K562 (cell line): ENCODE measurements around the gene SGMS1. TPM values are rescaled to one million over a fixed set of nuclear protein-coding genes. Genes with fewer than 3 reads are reported as not detected.

ENCODE experiments used
- MYBL2 ChIP-seq, 2 experiments: fragments of 450-650 bp in 1 of 2; sonication (generic) in 1 of 2; formaldehyde crosslinking in 1 of 2; IDR thresholded peaks; 2 replicates each; pipeline versions ENCODE4 v1.6.1 to v1.8.1; 2017 to 2022; ENCODE audit warnings: borderline replicate concordance in 1 of 2, inconsistent platforms in 1 of 2, low read depth in 1 of 2, mild to moderate bottlenecking in 1 of 2, missing genetic modification reagents in 1 of 2, moderate library complexity in 1 of 2
- NR2F6 ChIP-seq: fragments of 450-650 bp; formaldehyde crosslinking; IDR thresholded peaks from 2 replicates; pipeline ENCODE4 v1.4.0; 2020; ENCODE audit warnings: mild to moderate bottlenecking
- PTRF ChIP-seq: fragments of 450-650 bp; IDR thresholded peaks from 2 replicates; pipeline ENCODE4 v1.6.1; 2016; ENCODE audit warnings: mild to moderate bottlenecking, missing genetic modification characterization, missing compliant biosample characterization
- polyA plus RNA-seq, 8 experiments: library from polyadenylated mRNA; depleted of rRNA in 4 of 8; stranded (reverse) in 5 of 8; unstranded in 3 of 8; fragments of >200 nt; fragmentation: Nextera tagmentation in 2 of 8; fragmentation: Illumina TruSeq in 1 of 8; extraction: Ambion mirVana in 2 of 8; extraction: Trizol in 1 of 8; gene quantifications; 2 replicates each; pipeline versions ENCODE4 v1.2.1 to v1.2.3, GENCODE V29; 2011 to 2014; ENCODE audit warnings: inconsistent platforms in 1 of 8, missing spikeins in 1 of 8
- total RNA-seq, 7 experiments: library from RNA; depleted of rRNA in 6 of 7; stranded (reverse); fragments of >200 nt in 6 of 7; fragmentation: Illumina TruSeq in 2 of 7; extraction: Trizol in 2 of 7; gene quantifications; 2 replicates each; pipeline versions ENCODE4 v1.2.1 to v1.2.3, GENCODE V29; 2011 to 2021; ENCODE audit warnings: low replicate concordance in 1 of 7
- TF ChIP-seq, protein P1 (sequence below): fragments of 150-350 bp; IDR thresholded peaks from 2 replicates; pipeline ENCODE4 v1.6.1; 2014; ENCODE audit warnings: low read depth, mild to moderate bottlenecking, low read length, borderline replicate concordance
- TF ChIP-seq, protein P2 (sequence below), 2 experiments: fragments of 450-650 bp in 1 of 2; sonication (generic) in 1 of 2; formaldehyde crosslinking; conservative IDR thresholded peaks; 2 replicates each; pipeline versions ENCODE4 v1.4.0 to v1.8.1; 2020 to 2022; ENCODE audit warnings: mild to moderate bottlenecking in 1 of 2, missing genetic modification reagents in 1 of 2
- TF ChIP-seq, protein P3 (sequence below): fragments of 250-450 bp; sonication (Bioruptor Pico); IDR thresholded peaks from 2 replicates; pipeline ENCODE4 v1.4.0; 2020
- TF ChIP-seq, protein P4 (sequence below): IDR thresholded peaks from 2 replicates; pipeline ENCODE4 v1.6.1; 2012; ENCODE audit warnings: low read depth, low read length, improper control_type of control experiment, borderline replicate concordance
- TF ChIP-seq, protein P5 (sequence below): fragments of 250-450 bp; sonication (Bioruptor Pico); IDR thresholded peaks from 2 replicates; pipeline ENCODE4 v1.5.0; 2021
- TF ChIP-seq, protein P6 (sequence below), 2 experiments: IDR thresholded peaks; 2 replicates each; pipeline ENCODE4 v1.6.1; 2011; ENCODE audit warnings: borderline replicate concordance in 1 of 2, control low read depth in 1 of 2, low read depth in 1 of 2, low read length in 1 of 2, mild to moderate bottlenecking in 1 of 2, mixed read lengths in 1 of 2, moderate library complexity in 1 of 2; ENCODE audit not compliant: insufficient read depth in 1 of 2, insufficient read length in 1 of 2, poor library complexity in 1 of 2, severe bottlenecking in 1 of 2; ENCODE audit errors: extremely low read depth in 1 of 2

SGMS1 gene
- total and polyA plus RNA-seq, 9 of the 15 experiments (the other 6 are each of a cell fraction or from before 2014, with no cell fraction given) = 22.6 to 232 (median 82.2) TPM

DNA sequence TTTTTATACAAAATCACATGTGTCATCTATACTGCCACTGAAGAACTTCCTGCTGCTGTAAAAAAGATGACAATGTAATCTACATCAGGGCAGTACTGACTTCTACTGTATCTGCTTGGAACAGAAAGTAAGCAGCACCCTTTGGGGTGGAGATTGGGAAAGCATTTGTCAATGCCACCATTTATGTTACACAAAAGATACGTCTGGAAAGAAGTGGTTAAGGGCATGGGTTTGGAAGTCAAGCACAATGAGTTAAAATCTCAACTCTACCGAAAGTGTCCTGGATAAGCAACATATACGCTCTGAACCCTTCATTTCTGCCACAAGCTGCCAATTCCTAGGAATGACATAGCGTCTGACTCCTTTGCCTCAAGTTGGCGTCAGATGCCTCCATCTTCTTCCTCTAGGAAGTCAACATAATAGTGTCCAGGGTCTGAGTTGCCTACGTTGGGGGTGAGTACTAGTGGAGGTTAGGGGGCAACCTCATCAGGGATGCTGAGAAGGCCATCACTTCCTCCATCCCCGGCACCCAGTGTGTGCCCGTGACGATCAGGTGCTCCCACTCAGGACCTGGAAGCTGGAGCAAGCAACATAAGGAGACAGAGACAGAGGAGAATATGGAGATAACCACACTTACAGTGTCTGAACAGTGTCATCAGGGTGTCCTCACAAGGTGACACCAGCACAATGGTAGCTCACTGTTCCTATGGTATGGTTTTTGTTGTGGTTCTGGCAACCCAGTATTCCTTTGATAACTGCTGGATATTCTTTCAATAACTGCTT lies 58.3 kb downstream of the SGMS1 start (continued):
- TF ChIP-seq, protein P1, sequence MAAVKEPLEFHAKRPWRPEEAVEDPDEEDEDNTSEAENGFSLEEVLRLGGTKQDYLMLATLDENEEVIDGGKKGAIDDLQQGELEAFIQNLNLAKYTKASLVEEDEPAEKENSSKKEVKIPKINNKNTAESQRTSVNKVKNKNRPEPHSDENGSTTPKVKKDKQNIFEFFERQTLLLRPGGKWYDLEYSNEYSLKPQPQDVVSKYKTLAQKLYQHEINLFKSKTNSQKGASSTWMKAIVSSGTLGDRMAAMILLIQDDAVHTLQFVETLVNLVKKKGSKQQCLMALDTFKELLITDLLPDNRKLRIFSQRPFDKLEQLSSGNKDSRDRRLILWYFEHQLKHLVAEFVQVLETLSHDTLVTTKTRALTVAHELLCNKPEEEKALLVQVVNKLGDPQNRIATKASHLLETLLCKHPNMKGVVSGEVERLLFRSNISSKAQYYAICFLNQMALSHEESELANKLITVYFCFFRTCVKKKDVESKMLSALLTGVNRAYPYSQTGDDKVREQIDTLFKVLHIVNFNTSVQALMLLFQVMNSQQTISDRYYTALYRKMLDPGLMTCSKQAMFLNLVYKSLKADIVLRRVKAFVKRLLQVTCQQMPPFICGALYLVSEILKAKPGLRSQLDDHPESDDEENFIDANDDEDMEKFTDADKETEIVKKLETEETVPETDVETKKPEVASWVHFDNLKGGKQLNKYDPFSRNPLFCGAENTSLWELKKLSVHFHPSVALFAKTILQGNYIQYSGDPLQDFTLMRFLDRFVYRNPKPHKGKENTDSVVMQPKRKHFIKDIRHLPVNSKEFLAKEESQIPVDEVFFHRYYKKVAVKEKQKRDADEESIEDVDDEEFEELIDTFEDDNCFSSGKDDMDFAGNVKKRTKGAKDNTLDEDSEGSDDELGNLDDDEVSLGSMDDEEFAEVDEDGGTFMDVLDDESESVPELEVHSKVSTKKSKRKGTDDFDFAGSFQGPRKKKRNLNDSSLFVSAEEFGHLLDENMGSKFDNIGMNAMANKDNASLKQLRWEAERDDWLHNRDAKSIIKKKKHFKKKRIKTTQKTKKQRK = no peak
- TF ChIP-seq, protein P2, sequence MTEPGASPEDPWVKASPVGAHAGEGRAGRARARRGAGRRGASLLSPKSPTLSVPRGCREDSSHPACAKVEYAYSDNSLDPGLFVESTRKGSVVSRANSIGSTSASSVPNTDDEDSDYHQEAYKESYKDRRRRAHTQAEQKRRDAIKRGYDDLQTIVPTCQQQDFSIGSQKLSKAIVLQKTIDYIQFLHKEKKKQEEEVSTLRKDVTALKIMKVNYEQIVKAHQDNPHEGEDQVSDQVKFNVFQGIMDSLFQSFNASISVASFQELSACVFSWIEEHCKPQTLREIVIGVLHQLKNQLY (CRISPR knock-in tag; conservative IDR thresholded peaks at IDR 0.05) = no peak
- no peak for TF ChIP-seq MYBL2 (IDR thresholded peaks at IDR 0.05; ENCODE audit: low read depth)
- TF ChIP-seq MYBL2 (CRISPR knock-in tag; IDR thresholded peaks at IDR 0.05; ENCODE audit: borderline replicate concordance) = no peak
- TF ChIP-seq, protein P3, sequence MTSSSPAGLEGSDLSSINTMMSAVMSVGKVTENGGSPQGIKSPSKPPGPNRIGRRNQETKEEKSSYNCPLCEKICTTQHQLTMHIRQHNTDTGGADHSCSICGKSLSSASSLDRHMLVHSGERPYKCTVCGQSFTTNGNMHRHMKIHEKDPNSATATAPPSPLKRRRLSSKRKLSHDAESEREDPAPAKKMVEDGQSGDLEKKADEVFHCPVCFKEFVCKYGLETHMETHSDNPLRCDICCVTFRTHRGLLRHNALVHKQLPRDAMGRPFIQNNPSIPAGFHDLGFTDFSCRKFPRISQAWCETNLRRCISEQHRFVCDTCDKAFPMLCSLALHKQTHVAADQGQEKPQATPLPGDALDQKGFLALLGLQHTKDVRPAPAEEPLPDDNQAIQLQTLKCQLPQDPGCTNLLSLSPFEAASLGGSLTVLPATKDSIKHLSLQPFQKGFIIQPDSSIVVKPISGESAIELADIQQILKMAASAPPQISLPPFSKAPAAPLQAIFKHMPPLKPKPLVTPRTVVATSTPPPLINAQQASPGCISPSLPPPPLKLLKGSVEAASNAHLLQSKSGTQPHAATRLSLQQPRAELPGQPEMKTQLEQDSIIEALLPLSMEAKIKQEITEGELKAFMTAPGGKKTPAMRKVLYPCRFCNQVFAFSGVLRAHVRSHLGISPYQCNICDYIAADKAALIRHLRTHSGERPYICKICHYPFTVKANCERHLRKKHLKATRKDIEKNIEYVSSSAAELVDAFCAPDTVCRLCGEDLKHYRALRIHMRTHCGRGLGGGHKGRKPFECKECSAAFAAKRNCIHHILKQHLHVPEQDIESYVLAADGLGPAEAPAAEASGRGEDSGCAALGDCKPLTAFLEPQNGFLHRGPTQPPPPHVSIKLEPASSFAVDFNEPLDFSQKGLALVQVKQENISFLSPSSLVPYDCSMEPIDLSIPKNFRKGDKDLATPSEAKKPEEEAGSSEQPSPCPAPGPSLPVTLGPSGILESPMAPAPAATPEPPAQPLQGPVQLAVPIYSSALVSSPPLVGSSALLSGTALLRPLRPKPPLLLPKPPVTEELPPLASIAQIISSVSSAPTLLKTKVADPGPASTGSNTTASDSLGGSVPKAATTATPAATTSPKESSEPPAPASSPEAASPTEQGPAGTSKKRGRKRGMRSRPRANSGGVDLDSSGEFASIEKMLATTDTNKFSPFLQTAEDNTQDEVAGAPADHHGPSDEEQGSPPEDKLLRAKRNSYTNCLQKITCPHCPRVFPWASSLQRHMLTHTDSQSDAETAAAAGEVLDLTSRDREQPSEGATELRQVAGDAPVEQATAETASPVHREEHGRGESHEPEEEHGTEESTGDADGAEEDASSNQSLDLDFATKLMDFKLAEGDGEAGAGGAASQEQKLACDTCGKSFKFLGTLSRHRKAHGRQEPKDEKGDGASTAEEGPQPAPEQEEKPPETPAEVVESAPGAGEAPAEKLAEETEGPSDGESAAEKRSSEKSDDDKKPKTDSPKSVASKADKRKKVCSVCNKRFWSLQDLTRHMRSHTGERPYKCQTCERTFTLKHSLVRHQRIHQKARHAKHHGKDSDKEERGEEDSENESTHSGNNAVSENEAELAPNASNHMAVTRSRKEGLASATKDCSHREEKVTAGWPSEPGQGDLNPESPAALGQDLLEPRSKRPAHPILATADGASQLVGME (CRISPR knock-in tag) = peak; percentile 44; the same call in 1 of the 2 replicates
- TF ChIP-seq PTRF (tag) = no peak
- TF ChIP-seq, protein P4, sequence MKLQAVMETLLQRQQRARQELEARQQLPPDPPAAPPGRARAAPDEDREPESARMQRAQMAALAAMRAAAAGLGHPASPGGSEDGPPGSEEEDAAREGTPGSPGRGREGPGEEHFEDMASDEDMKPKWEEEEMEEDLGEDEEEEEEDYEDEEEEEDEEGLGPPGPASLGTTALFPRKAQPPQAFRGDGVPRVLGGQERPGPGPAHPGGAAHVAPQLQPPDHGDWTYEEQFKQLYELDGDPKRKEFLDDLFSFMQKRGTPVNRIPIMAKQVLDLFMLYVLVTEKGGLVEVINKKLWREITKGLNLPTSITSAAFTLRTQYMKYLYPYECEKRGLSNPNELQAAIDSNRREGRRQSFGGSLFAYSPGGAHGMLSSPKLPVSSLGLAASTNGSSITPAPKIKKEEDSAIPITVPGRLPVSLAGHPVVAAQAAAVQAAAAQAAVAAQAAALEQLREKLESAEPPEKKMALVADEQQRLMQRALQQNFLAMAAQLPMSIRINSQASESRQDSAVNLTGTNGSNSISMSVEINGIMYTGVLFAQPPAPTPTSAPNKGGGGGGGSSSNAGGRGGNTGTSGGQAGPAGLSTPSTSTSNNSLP = peak; percentile 12; the same call in 1 of the 2 replicates
- no peak for TF ChIP-seq NR2F6 (CRISPR knock-in tag)
- TF ChIP-seq, protein P5, sequence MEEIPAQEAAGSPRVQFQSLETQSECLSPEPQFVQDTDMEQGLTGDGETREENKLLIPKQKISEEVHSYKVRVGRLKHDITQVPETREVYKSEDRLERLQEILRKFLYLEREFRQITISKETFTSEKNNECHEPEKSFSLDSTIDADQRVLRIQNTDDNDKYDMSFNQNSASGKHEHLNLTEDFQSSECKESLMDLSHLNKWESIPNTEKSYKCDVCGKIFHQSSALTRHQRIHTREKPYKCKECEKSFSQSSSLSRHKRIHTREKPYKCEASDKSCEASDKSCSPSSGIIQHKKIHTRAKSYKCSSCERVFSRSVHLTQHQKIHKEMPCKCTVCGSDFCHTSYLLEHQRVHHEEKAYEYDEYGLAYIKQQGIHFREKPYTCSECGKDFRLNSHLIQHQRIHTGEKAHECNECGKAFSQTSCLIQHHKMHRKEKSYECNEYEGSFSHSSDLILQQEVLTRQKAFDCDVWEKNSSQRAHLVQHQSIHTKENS (CRISPR knock-in tag) = no peak
- TF ChIP-seq, protein P6, sequence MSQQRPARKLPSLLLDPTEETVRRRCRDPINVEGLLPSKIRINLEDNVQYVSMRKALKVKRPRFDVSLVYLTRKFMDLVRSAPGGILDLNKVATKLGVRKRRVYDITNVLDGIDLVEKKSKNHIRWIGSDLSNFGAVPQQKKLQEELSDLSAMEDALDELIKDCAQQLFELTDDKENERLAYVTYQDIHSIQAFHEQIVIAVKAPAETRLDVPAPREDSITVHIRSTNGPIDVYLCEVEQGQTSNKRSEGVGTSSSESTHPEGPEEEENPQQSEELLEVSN (IDR thresholded peaks at IDR 0.05; ENCODE audit: borderline replicate concordance in 1 of 2, extremely low read depth in 1 of 2, insufficient read depth in 1 of 2, insufficient read length in 1 of 2, low read depth in 1 of 2, low read length in 1 of 2, poor library complexity in 1 of 2, severe bottlenecking in 1 of 2) = no peak
